ENCODE measurements around the gene HOXB8. TPM values are rescaled to one million over a fixed set of nuclear protein-coding genes. Genes with fewer than 3 reads are reported as not detected.

HOXB8 gene
- total RNA-seq, 1 donor from 2014 or later, result not detected

- Mint-ChIP-seq H3K27me3 (ENCODE audit: low read depth) (peaks cover 91% of the 10 kb centered on the region), H3K4me1 (ENCODE audit: low read depth) (peaks cover 17% of the 10 kb centered on the region), H3K9me3 (ENCODE audit: low read depth) (no peaks in the 10 kb centered on the region), H3K27ac (ENCODE audit: unreplicated experiment) (no peak overlapping the region), H3K36me3 (ENCODE audit: low read depth) (peaks cover 2% of the 10 kb centered on the region), H3K4me3 (ENCODE audit: unreplicated experiment) (no peak overlapping the region)
- TF ChIP-seq, protein P1, sequence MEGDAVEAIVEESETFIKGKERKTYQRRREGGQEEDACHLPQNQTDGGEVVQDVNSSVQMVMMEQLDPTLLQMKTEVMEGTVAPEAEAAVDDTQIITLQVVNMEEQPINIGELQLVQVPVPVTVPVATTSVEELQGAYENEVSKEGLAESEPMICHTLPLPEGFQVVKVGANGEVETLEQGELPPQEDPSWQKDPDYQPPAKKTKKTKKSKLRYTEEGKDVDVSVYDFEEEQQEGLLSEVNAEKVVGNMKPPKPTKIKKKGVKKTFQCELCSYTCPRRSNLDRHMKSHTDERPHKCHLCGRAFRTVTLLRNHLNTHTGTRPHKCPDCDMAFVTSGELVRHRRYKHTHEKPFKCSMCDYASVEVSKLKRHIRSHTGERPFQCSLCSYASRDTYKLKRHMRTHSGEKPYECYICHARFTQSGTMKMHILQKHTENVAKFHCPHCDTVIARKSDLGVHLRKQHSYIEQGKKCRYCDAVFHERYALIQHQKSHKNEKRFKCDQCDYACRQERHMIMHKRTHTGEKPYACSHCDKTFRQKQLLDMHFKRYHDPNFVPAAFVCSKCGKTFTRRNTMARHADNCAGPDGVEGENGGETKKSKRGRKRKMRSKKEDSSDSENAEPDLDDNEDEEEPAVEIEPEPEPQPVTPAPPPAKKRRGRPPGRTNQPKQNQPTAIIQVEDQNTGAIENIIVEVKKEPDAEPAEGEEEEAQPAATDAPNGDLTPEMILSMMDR (IDR thresholded peaks at IDR 0.05), result no peak
- DNase-seq (ENCODE audit: low spot score), result no peak
These were observed 30.8 kb downstream of the HOXB8 start for GRCh38 chr17:48584223-48584741.

GRCh38 chr17:48583708-48584222 is 31.3 kb downstream of the HOXB8 start:
- Mint-ChIP-seq H3K4me1 (ENCODE audit: low read depth) (peaks cover 17% of the 10 kb centered on the region), H3K27ac (ENCODE audit: unreplicated experiment) (no peak overlapping the region), H3K9me3 (ENCODE audit: low read depth) (no peaks in the 10 kb centered on the region), H3K36me3 (ENCODE audit: low read depth) (peaks cover 2% of the 10 kb centered on the region), H3K27me3 (ENCODE audit: low read depth) (peaks cover 91% of the 10 kb centered on the region), H3K4me3 (ENCODE audit: unreplicated experiment) (no peak overlapping the region)
- TF ChIP-seq, protein P1 (IDR thresholded peaks at IDR 0.05), result no peak
- no peak for DNase-seq (ENCODE audit: low spot score)

- Mint-ChIP-seq H3K36me3 (ENCODE audit: low read depth) (peaks cover 4% of the 10 kb centered on the region), H3K4me3 (ENCODE audit: unreplicated experiment) (no peak overlapping the region), H3K27ac (ENCODE audit: unreplicated experiment) (no peak overlapping the region), H3K27me3 (ENCODE audit: low read depth) (peaks cover 86% of the 10 kb centered on the region), H3K4me1 (ENCODE audit: low read depth) (peaks cover 17% of the 10 kb centered on the region), H3K9me3 (ENCODE audit: low read depth) (no peaks in the 10 kb centered on the region)
- TF ChIP-seq, protein P1 (IDR thresholded peaks at IDR 0.05), result no peak
- no peak for DNase-seq (ENCODE audit: low spot score)
These were observed 32.4 kb downstream of the HOXB8 start for GRCh38 chr17:48582750-48583069.

- H3K4me3 Mint-ChIP-seq (ENCODE audit: unreplicated experiment), result no peak overlapping the region
- peaks cover 4% of the 10 kb centered on the region for H3K36me3 Mint-ChIP-seq (ENCODE audit: low read depth)
- DNase-seq (ENCODE audit: low spot score), result no peak
- H3K4me1 Mint-ChIP-seq (ENCODE audit: low read depth), result peaks cover 6% of the 10 kb centered on the region
- H3K27me3 Mint-ChIP-seq (ENCODE audit: low read depth), result peaks cover 80% of the 10 kb centered on the region
- no peak overlapping the region for H3K27ac Mint-ChIP-seq (ENCODE audit: unreplicated experiment)
- TF ChIP-seq, protein P1 (IDR thresholded peaks at IDR 0.05), result no peak
- H3K9me3 Mint-ChIP-seq (ENCODE audit: low read depth), result no peaks in the 10 kb centered on the region
These were observed 35.1 kb downstream of the HOXB8 start for GRCh38 chr17:48579760-48580554.

GRCh38 chr17:48579471-48579759 is 35.7 kb downstream of the HOXB8 start:
- Mint-ChIP-seq H3K4me3 (ENCODE audit: unreplicated experiment) (no peak overlapping the region), H3K4me1 (ENCODE audit: low read depth) (peaks cover 5% of the 10 kb centered on the region), H3K27ac (ENCODE audit: unreplicated experiment) (no peak overlapping the region), H3K27me3 (ENCODE audit: low read depth) (peaks cover 83% of the 10 kb centered on the region), H3K9me3 (ENCODE audit: low read depth) (no peaks in the 10 kb centered on the region), H3K36me3 (ENCODE audit: low read depth) (peaks cover 4% of the 10 kb centered on the region)
- TF ChIP-seq, protein P1 (IDR thresholded peaks at IDR 0.05), result no peak
- DNase-seq (ENCODE audit: low spot score), result no peak

All from chondrocyte (in vitro differentiated cells).